Keratinocyte (primary cell): Measurements from ENCODE around the gene CD109.

Experiments used
- CTCF ChIP-seq, 3 experiments: IDR thresholded peaks in 1 of 3; conservative IDR thresholded peaks in 1 of 3; optimal IDR thresholded peaks in 1 of 3; 2 replicates in 2 of 3; 3 replicates in 1 of 3; pipeline versions ENCODE3 to v1.5.1; 2011; ENCODE audit warnings: low read length in 3 of 3, mild to moderate bottlenecking in 3 of 3, moderate library complexity in 2 of 3, control low read depth in 1 of 3, inconsistent platforms in 1 of 3; ENCODE audit not compliant: insufficient read depth in 2 of 3; ENCODE audit errors: extremely low read depth in 1 of 3
- EZH2 ChIP-seq: IDR thresholded peaks from one replicate; pipeline ENCODE4 v1.6.1; 2012; ENCODE audit warnings: inconsistent platforms, mild to moderate bottlenecking, low read length, moderate library complexity

- no peak for TF ChIP-seq CTCF (optimal IDR thresholded peaks at IDR 0.05 in 1 of 3, IDR thresholded peaks at IDR 0.05 in 1 of 3, conservative IDR thresholded peaks at IDR 0.05 in 1 of 3; ENCODE audit: extremely low read depth in 1 of 3, insufficient read depth in 2 of 3, low read length in 3 of 3)
- TF ChIP-seq EZH2, result no peak
These were observed 1.1 kb upstream of the CD109 start for GRCh38 chr6:73694711-73695411.
